GM19455 (cell line): Measurements from ENCODE around the gene HABP2.

Experiments used
- ATAC-seq: cut with Tn5 transposase; IDR thresholded peaks from one replicate; pipeline ENCODE4 v1.9.1; 2021; ENCODE audit not compliant: unreplicated experiment

HABP2 gene

GRCh38 chr10:113600569-113600968 is 47.7 kb downstream of the HABP2 start:
- ATAC-seq, result no peak

- ATAC-seq, result no peak
These were observed 50.4 kb downstream of the HABP2 start for GRCh38 chr10:113603057-113603777.

- ATAC-seq, result no peak
These were observed 51.7 kb downstream of the HABP2 start for GRCh38 chr10:113604572-113604971.

GRCh38 chr10:113605268-113605978 is 52.6 kb downstream of the HABP2 start:
- no peak for ATAC-seq

GRCh38 chr10:113609704-113610108 is 56.9 kb downstream of the HABP2 start:
- no peak for ATAC-seq

GRCh38 chr10:113610631-113611601 is 58.1 kb downstream of the HABP2 start:
- no peak for ATAC-seq

GRCh38 chr10:113612154-113612553 is 59.3 kb downstream of the HABP2 start:
- ATAC-seq, result no peak

GRCh38 chr10:113613427-113613826 is 60.6 kb downstream of the HABP2 start:
- no peak for ATAC-seq

GRCh38 chr10:113613977-113614690 is 61.3 kb downstream of the HABP2 start:
- no peak for ATAC-seq

- no peak for ATAC-seq
These were observed 63.6 kb downstream of the HABP2 start for GRCh38 chr10:113616244-113617074.

GRCh38 chr10:113617086-113617485 is 64.2 kb downstream of the HABP2 start:
- no peak for ATAC-seq

GRCh38 chr10:113618338-113618737 is 65.5 kb downstream of the HABP2 start:
- ATAC-seq, result no peak

- no peak for ATAC-seq
These were observed 66.5 kb downstream of the HABP2 start for GRCh38 chr10:113619401-113619800.

GRCh38 chr10:113620511-113620910 is 67.7 kb downstream of the HABP2 start:
- ATAC-seq, result no peak

- ATAC-seq, result no peak
These were observed 68.1 kb downstream of the HABP2 start for GRCh38 chr10:113620936-113621335.

- ATAC-seq, result no peak
These were observed 68.9 kb downstream of the HABP2 start for GRCh38 chr10:113621799-113622198.

- no peak for ATAC-seq
These were observed 70.0 kb downstream of the HABP2 start for GRCh38 chr10:113622831-113623230.

GRCh38 chr10:113625461-113626186 is 72.8 kb downstream of the HABP2 start:
- no peak for ATAC-seq

GRCh38 chr10:113626809-113627355 is 74.0 kb downstream of the HABP2 start:
- no peak for ATAC-seq
